ENCODE results near the gene SDF4.

- no peak for TF ChIP-seq CTCF (IDR thresholded peaks at IDR 0.05)
- no peak for TF ChIP-seq POLR2A (IDR thresholded peaks at IDR 0.05)
- no peak for TF ChIP-seq POLR2AphosphoS5 (IDR thresholded peaks at IDR 0.05)
These were observed 23.8 kb upstream of the SDF4 start for GRCh38 chr1:1255611-1256010.
